Motor neuron (in vitro differentiated cells): ENCODE results near the gene SPRR2F. TPM values are rescaled to one million over a fixed set of nuclear protein-coding genes. Genes with fewer than 3 reads are reported as not detected.

ENCODE experiments used
- total RNA-seq, 8 experiments: library from RNA; unstranded; fragments of 300-600 nt; gene quantifications; 2 replicates each; pipeline versions ENCODE4 v1.2.3 to v1.2.4, GENCODE V29; 2022

Gene SPRR2F
- total RNA-seq, 8 experiments from 2014 or later: not detected

Other genes starting within 250 kb of the SPRR2F start
- not detected for gene SMCP, start 235.2 kb downstream of the SPRR2F start, total RNA-seq
- under 1 TPM in 5 of 8 experiments, not detected in 3; 0.13 to 0.90 (median 0.17) TPM for gene IVL, start 205.0 kb downstream of the SPRR2F start, total RNA-seq
- gene SPRR5, start 166.3 kb downstream of the SPRR2F start, total RNA-seq: not detected
- 1 to 10 TPM in 1 of 8 experiments, under 1 TPM in 1, not detected in 6; 0.29 to 1.7 TPM for gene SPRR4, start 142.9 kb downstream of the SPRR2F start, total RNA-seq
- not detected for gene SPRR1A, start 129.4 kb downstream of the SPRR2F start, total RNA-seq
- gene SPRR3, start 111.8 kb downstream of the SPRR2F start, total RNA-seq: under 1 TPM in 2 of 8 experiments, not detected in 6; 0.50 to 0.85 TPM
- gene SPRR1B, start 82.3 kb downstream of the SPRR2F start, total RNA-seq: not detected
- gene SPRR2D, start 72.4 kb downstream of the SPRR2F start, total RNA-seq: under 1 TPM in 1 of 8 experiments, not detected in 7; 0.52 TPM
- under 1 TPM in 2 of 8 experiments, not detected in 6; 0.29 to 0.67 TPM for gene SPRR2A, start 56.0 kb downstream of the SPRR2F start, total RNA-seq
- not detected for gene SPRR2B, start 41.9 kb downstream of the SPRR2F start, total RNA-seq
- gene SPRR2E, start 19.0 kb downstream of the SPRR2F start, total RNA-seq: under 1 TPM in 1 of 8 experiments, not detected in 7; 0.54 TPM
- gene SPRR2G, start 37.4 kb upstream of the SPRR2F start, total RNA-seq: 1 to 10 TPM in 1 of 8 experiments, under 1 TPM in 2, not detected in 5; 0.50 to 1.0 (median 0.90) TPM
- gene LELP1, start 89.9 kb upstream of the SPRR2F start, total RNA-seq: 1 to 10 TPM in 2 of 8 experiments, under 1 TPM in 1, not detected in 5; 0.50 to 2.0 (median 1.0) TPM
- under 1 TPM in 1 of 8 experiments, not detected in 7; 0.13 TPM for gene PRR9, start 104.1 kb upstream of the SPRR2F start, total RNA-seq
- under 1 TPM in 1 of 8 experiments, not detected in 7; 0.21 TPM for gene LORICRIN, start 146.2 kb upstream of the SPRR2F start, total RNA-seq
- not detected for gene PGLYRP3, start 199.4 kb upstream of the SPRR2F start, total RNA-seq
- under 1 TPM in 2 of 8 experiments, not detected in 6; 0.17 to 0.66 TPM for gene PGLYRP4, start 235.3 kb upstream of the SPRR2F start, total RNA-seq
- gene S100A9, start 244.3 kb upstream of the SPRR2F start, total RNA-seq: under 1 TPM in 1 of 8 experiments, not detected in 7; 0.71 TPM